ACC112 (cell line): ENCODE data around the gene EXO1.
A peak's percentile ranks its signal among the peaks of the same experiment; 100 is the strongest.

Source experiments
- H2AFZ ChIP-seq: fragments of 200-600 bp; sonication (generic); one replicate; pipeline ENCODE4 v1.6.0; 2017; ENCODE audit warnings: antibody characterized with exemption, low read length; ENCODE audit not compliant: unreplicated experiment
- H3K27ac ChIP-seq: fragments of 200-600 bp; sonication (generic); 2 replicates; pipeline ENCODE4 v1.5.1; 2014; ENCODE audit warnings: low read depth, mild to moderate bottlenecking, antibody characterized with exemption, low read length, moderate library complexity
- H3K27me3 ChIP-seq: fragments of 200-600 bp; sonication (generic); 2 replicates; pipeline ENCODE4 v1.6.1; 2014; ENCODE audit warnings: mild to moderate bottlenecking, antibody characterized with exemption, low read length, moderate library complexity, mixed read lengths; ENCODE audit not compliant: insufficient read depth
- H3K36me3 ChIP-seq: fragments of 200-600 bp; sonication (generic); 2 replicates; pipeline ENCODE4 v1.6.1; 2016; ENCODE audit warnings: mild to moderate bottlenecking, antibody characterized with exemption, low read length, moderate library complexity, mixed read lengths; ENCODE audit not compliant: insufficient read depth
- H3K4me1 ChIP-seq: fragments of 200-600 bp; sonication (generic); one replicate; pipeline ENCODE4 v1.6.1; 2016; ENCODE audit warnings: low read length, mixed read lengths; ENCODE audit not compliant: insufficient read depth, unreplicated experiment, control insufficient read depth
- H3K4me3 ChIP-seq: fragments of 200-600 bp; sonication (generic); 2 replicates; pipeline ENCODE4 v1.5.1; 2014; ENCODE audit warnings: mild to moderate bottlenecking, low read depth, low read length
- H3K79me2 ChIP-seq: fragments of 200-600 bp; sonication (generic); one replicate; pipeline ENCODE4 v1.6.0; 2016; ENCODE audit warnings: low read length; ENCODE audit not compliant: control insufficient read depth, unreplicated experiment, insufficient read depth

EXO1 gene

GRCh38 chr1:241888232-241888631 lies 40.2 kb downstream of the EXO1 start:
- H3K36me3 ChIP-seq = no peaks in the 10 kb centered on the region
- H3K27ac ChIP-seq = no peak overlapping the region; the same call in 1 of the 2 replicates
- no peaks in the 10 kb centered on the region for H3K27me3 ChIP-seq
- no peaks in the 10 kb centered on the region for H3K79me2 ChIP-seq
- H3K4me3 ChIP-seq = no peak overlapping the region
- H3K4me1 ChIP-seq = no peaks in the 10 kb centered on the region
- H2AFZ ChIP-seq = no peak overlapping the region

GRCh38 chr1:241891296-241891695 lies 43.3 kb downstream of the EXO1 start:
- Histone ChIP-seq H3K27me3 (no peaks in the 10 kb centered on the region), H3K79me2 (no peaks in the 10 kb centered on the region), H2AFZ (no peak overlapping the region), H3K4me1 (no peaks in the 10 kb centered on the region), H3K27ac (no peak overlapping the region), H3K4me3 (no peak overlapping the region), H3K36me3 (no peaks in the 10 kb centered on the region)

- Histone ChIP-seq H3K27ac (no peak overlapping the region), H3K4me1 (no peaks in the 10 kb centered on the region), H3K4me3 (no peak overlapping the region), H3K79me2 (no peaks in the 10 kb centered on the region), H3K27me3 (no peaks in the 10 kb centered on the region), H2AFZ (no peak overlapping the region), H3K36me3 (no peaks in the 10 kb centered on the region)
These were observed 46.0 kb downstream of the EXO1 start for GRCh38 chr1:241894016-241894415.

- H3K36me3 ChIP-seq = no peaks in the 10 kb centered on the region
- no peak overlapping the region for H2AFZ ChIP-seq
- H3K27me3 ChIP-seq = no peaks in the 10 kb centered on the region
- H3K4me1 ChIP-seq = no peaks in the 10 kb centered on the region
- H3K79me2 ChIP-seq = no peaks in the 10 kb centered on the region
- no peak overlapping the region for H3K4me3 ChIP-seq
- H3K27ac ChIP-seq = no peak overlapping the region
These were observed 47.0 kb downstream of the EXO1 start for GRCh38 chr1:241895013-241895412.

GRCh38 chr1:241896670-241896962 lies 48.6 kb downstream of the EXO1 start:
- Histone ChIP-seq H2AFZ (no peak overlapping the region), H3K27ac (no peak overlapping the region), H3K36me3 (no peaks in the 10 kb centered on the region), H3K79me2 (no peaks in the 10 kb centered on the region), H3K27me3 (no peaks in the 10 kb centered on the region), H3K4me1 (no peaks in the 10 kb centered on the region), H3K4me3 (no peak overlapping the region)

GRCh38 chr1:241899210-241899609 lies 51.2 kb downstream of the EXO1 start:
- Histone ChIP-seq H3K27ac (no peak overlapping the region), H2AFZ (no peak overlapping the region), H3K4me3 (no peak overlapping the region), H3K79me2 (no peaks in the 10 kb centered on the region), H3K4me1 (no peaks in the 10 kb centered on the region), H3K27me3 (no peaks in the 10 kb centered on the region), H3K36me3 (no peaks in the 10 kb centered on the region)

- Histone ChIP-seq H2AFZ (no peak overlapping the region), H3K4me3 (no peak overlapping the region), H3K27ac (no peak overlapping the region), H3K79me2 (no peaks in the 10 kb centered on the region), H3K4me1 (no peaks in the 10 kb centered on the region), H3K36me3 (no peaks in the 10 kb centered on the region), H3K27me3 (no peaks in the 10 kb centered on the region)
These were observed 52.4 kb downstream of the EXO1 start for GRCh38 chr1:241900381-241900780.

GRCh38 chr1:241902391-241903065 lies 54.5 kb downstream of the EXO1 start:
- no peak overlapping the region for H2AFZ ChIP-seq
- no peak overlapping the region for H3K27ac ChIP-seq
- H3K36me3 ChIP-seq = no peaks in the 10 kb centered on the region
- no peak overlapping the region for H3K4me3 ChIP-seq
- no peaks in the 10 kb centered on the region for H3K4me1 ChIP-seq
- no peaks in the 10 kb centered on the region for H3K27me3 ChIP-seq
- H3K79me2 ChIP-seq = no peaks in the 10 kb centered on the region

GRCh38 chr1:241916196-241916595 lies 68.2 kb downstream of the EXO1 start:
- H3K4me1 ChIP-seq = peaks cover 16% of the 10 kb centered on the region
- H3K36me3 ChIP-seq = no peaks in the 10 kb centered on the region
- no peaks in the 10 kb centered on the region for H3K27me3 ChIP-seq
- H3K4me3 ChIP-seq = no peak overlapping the region
- no peaks in the 10 kb centered on the region for H3K79me2 ChIP-seq
- no peak overlapping the region for H2AFZ ChIP-seq
- no peak overlapping the region for H3K27ac ChIP-seq

- H3K27ac ChIP-seq = no peak overlapping the region
- no peaks in the 10 kb centered on the region for H3K79me2 ChIP-seq
- no peak overlapping the region for H3K4me3 ChIP-seq
- peaks cover 16% of the 10 kb centered on the region for H3K4me1 ChIP-seq
- no peak overlapping the region for H2AFZ ChIP-seq
- no peaks in the 10 kb centered on the region for H3K27me3 ChIP-seq
- H3K36me3 ChIP-seq = no peaks in the 10 kb centered on the region
These were observed 69.5 kb downstream of the EXO1 start for GRCh38 chr1:241917487-241917886.

GRCh38 chr1:241918879-241919278 lies 70.9 kb downstream of the EXO1 start:
- Histone ChIP-seq H3K27ac (peak overlapping the region; percentile 75), H3K36me3 (no peaks in the 10 kb centered on the region), H3K4me3 (peak overlapping the region; percentile 23; the same call in 1 of the 2 replicates), H3K27me3 (no peaks in the 10 kb centered on the region), H3K79me2 (no peaks in the 10 kb centered on the region), H2AFZ (peak overlapping the region; percentile 80), H3K4me1 (peaks cover 16% of the 10 kb centered on the region)
